ENCODE results near the gene FRMPD1.

DNA sequence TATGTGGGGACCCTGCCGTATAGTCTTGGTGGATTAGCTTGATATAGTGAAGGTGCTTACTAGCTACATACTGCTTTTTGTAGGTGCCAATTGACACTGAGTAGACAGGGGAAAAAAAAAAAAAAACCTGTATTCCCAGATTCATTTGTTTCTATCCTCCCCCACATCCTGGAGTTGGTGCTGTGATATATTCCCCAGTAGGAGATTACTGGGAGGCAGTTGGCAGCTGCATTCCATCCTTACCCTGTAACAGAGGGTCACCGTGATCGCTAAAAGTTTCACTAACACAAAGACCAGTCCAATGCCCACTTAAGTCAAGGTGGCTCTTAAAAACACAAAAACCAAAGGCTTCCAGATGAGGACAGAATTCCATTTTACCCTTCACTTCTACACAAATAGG lies 30.9 kb upstream of the FRMPD1 start:
- TF ChIP-seq EP300 (IDR thresholded peaks at IDR 0.05; ENCODE audit: borderline replicate concordance) (no peak), CEBPB (IDR thresholded peaks at IDR 0.05) (no peak), TAF1 (IDR thresholded peaks at IDR 0.05; ENCODE audit: low read depth) (no peak), YY1 (IDR thresholded peaks at IDR 0.05; ENCODE audit: low read depth) (no peak), FOXM1 (IDR thresholded peaks at IDR 0.05; ENCODE audit: borderline replicate concordance, low read depth) (no peak), CREB1 (IDR thresholded peaks at IDR 0.05; ENCODE audit: low read depth) (no peak), RAD21 (IDR thresholded peaks at IDR 0.05; ENCODE audit: low read depth) (no peak), TCF12 (IDR thresholded peaks at IDR 0.05; ENCODE audit: low read depth) (no peak), NFIC (IDR thresholded peaks at IDR 0.05) (no peak), TEAD4 (IDR thresholded peaks at IDR 0.05) (no peak), ZBTB7A (IDR thresholded peaks at IDR 0.05; ENCODE audit: low read depth) (no peak)
- TF ChIP-seq, protein P1, sequence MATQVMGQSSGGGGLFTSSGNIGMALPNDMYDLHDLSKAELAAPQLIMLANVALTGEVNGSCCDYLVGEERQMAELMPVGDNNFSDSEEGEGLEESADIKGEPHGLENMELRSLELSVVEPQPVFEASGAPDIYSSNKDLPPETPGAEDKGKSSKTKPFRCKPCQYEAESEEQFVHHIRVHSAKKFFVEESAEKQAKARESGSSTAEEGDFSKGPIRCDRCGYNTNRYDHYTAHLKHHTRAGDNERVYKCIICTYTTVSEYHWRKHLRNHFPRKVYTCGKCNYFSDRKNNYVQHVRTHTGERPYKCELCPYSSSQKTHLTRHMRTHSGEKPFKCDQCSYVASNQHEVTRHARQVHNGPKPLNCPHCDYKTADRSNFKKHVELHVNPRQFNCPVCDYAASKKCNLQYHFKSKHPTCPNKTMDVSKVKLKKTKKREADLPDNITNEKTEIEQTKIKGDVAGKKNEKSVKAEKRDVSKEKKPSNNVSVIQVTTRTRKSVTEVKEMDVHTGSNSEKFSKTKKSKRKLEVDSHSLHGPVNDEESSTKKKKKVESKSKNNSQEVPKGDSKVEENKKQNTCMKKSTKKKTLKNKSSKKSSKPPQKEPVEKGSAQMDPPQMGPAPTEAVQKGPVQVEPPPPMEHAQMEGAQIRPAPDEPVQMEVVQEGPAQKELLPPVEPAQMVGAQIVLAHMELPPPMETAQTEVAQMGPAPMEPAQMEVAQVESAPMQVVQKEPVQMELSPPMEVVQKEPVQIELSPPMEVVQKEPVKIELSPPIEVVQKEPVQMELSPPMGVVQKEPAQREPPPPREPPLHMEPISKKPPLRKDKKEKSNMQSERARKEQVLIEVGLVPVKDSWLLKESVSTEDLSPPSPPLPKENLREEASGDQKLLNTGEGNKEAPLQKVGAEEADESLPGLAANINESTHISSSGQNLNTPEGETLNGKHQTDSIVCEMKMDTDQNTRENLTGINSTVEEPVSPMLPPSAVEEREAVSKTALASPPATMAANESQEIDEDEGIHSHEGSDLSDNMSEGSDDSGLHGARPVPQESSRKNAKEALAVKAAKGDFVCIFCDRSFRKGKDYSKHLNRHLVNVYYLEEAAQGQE (IDR thresholded peaks at IDR 0.05; ENCODE audit: low read depth) = no peak
- TF ChIP-seq, protein P2, sequence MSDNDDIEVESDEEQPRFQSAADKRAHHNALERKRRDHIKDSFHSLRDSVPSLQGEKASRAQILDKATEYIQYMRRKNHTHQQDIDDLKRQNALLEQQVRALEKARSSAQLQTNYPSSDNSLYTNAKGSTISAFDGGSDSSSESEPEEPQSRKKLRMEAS (IDR thresholded peaks at IDR 0.05) = no peak
- TF ChIP-seq, protein P3, sequence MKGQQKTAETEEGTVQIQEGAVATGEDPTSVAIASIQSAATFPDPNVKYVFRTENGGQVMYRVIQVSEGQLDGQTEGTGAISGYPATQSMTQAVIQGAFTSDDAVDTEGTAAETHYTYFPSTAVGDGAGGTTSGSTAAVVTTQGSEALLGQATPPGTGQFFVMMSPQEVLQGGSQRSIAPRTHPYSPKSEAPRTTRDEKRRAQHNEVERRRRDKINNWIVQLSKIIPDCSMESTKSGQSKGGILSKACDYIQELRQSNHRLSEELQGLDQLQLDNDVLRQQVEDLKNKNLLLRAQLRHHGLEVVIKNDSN (IDR thresholded peaks at IDR 0.05) = no peak
